ENCODE data around the gene IL17RD.

Gene IL17RD

DNA sequence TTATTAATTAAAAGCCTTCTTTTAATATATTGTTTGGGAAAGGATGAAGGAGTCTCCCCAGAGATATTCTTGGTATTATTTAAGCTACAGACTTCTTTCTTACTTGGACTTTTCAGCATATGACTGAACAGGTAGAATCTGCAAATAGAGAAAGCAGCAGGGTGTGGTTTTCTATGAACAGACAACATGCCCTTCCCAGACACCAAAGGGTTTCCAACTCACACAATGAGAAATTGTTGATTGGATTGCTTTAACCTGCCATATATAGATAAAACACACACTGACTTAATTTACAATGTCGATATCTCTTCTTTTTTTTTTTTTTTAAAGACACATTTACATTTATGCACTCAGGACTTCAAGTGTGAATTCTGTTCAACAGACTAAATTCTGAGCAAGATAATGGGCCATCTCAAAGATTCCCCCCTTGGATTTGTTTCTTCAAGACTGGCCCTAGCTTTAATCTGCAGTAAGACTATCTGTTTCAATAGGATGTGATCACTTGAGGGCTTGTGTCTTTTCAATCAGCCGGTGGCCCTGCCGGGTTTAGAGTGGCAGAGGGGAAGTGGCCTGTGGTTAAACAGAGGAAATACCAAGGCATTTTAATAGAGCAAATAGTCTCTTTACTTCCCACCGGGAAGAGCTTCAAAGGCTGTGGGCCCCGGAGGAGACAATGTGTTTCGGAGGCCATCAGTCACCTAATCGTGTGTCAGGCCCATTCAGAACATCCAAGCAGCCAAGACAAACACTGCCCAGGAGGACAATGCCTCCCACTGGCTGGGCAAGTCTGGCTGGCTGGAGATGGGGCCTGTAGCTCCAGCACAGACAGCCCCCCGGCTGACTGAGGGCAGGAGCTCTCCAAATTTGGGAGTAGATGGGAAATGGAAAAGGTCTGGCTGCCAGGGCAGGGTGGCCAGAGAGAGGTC lies 6.1 kb downstream of the IL17RD start:
- no peak for DNase-seq

GRCh38 chr3:57158325-57158724 lies 6.8 kb downstream of the IL17RD start:
- no peak for DNase-seq

DNA sequence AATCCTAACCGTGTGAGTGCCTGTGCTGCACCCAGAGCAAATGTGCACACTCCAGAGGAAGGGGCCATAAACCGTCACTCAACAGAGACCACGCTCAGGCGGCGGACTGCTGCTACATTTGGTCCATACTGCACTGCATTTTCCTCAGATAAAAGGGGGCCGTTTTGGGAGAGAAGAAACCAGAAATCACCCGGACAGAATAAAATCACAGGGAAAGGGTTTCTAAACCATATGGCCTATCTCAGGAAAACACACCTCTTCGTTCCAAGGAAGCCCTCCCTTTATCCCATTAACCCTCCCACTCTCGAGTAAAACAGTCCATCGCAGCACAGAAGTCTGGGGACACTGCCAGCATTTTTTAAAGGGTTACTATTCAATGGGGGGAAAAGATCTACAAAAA lies 7.6 kb downstream of the IL17RD start:
- DNase-seq, result no peak

GRCh38 chr3:57155310-57155643 lies 9.9 kb downstream of the IL17RD start:
- DNase-seq, result no peak

DNA sequence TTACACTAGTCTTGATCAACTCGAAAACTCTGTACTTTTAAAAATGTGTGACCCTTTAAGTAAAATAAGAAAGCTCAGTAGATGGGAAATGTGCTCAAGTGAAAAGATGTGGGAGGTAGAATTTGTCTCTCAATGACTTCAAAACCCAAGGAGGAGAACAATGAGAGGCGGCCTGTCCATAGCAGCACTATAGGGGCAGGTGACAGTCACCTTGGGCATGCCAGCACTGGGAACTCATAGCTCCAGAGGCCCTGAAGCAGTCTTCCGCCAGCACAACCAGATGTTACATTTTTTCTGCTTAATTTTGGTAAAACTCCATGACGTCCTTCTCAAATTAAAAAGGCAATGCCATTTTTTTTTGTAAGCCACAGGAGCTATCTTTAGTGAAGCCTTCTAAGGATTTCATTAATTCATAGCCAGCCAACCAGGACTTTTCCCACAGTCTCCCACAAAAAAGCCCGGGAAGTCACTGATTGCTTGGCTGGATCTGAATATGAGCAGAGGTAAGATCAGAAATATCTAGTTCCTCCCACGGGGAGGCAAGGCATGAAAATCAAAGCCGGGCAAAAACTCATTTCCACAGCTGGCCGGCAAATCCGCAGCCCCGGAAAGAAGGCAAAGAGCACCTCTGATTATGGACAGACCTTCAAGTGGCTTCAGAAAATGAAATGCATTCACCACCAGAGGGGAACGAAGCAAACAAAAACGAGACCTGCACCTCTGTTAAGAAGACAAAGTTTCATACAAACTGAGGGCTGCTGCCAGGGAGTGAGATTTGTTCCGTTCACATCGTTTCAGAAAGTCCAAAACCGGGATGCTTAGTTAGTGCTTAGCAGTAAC lies 10.5 kb downstream of the IL17RD start:
- no peak for DNase-seq

DNA sequence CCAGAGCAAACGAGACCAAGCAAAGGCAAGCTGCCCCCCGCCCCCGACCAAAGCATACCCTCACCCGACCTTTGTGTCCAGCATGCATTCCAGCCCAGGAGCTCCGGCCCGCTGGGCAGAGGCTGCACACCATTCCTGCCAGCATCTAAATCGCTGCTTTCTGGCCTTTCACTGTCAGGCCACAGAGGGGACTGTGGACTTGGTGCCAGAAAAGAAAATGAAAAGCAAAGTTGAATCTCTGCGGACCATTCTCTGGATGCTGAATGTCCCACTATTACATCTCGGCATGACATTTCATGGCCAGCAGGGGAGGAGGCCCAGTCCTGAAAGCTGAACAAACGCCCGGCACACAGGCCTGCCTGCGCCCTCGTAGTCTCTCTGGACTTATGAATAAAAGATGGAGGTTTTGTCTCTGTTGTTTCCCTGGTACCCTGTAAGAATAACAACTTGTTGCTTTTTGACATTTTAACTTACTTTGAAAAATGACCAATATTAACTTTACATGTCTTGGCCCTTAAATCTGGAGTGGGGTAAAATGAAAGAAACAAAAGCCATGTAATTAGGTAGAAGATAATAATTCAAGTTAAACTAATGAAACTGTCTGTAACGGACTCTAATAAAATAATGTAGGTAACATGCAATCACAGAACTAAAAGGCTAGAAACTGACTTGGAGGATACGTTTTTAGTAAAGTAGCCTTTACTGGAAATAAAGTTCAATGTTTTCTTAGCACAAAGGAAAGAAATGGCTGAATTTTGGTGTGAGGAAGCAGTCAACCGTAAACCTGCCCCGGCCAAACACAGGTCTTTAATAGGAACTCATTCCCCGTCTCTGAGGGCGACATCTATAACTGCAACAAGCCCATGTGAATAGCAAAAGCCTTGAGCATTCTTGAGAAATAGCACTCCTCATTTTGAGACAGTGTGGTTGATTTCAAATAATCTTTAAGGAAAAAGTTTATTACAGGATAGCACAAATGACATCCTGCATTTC lies 12.7 kb downstream of the IL17RD start:
- no peak for DNase-seq

- DNase-seq, result no peak
Observed at GRCh38 chr3:57151749-57152148, 13.4 kb downstream of the IL17RD start.

- no peak for DNase-seq
Observed at GRCh38 chr3:57151021-57151449, 14.1 kb downstream of the IL17RD start.

DNA sequence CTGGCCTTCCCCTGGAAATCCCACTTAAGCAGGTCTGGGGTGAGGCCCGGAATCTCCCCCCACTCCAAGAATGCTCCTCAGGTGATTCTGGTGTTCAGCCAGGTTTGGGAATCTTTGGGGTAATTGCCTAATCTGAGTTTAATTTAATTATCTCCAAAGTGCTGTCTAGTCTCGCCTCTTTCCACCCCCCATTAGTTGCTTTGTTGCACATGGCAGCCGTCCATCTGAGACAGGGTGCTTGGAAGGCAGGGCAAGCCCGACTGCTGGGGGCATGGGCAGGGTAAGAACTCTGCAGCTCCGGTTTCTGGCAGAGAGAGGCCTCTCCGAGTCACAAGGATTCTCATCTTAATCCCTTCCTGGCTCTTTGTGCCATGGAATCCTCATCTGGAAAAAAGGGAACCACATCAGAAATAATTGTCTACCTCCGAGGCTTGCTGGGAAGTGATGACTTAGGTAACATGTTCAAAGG lies 15.0 kb downstream of the IL17RD start:
- DNase-seq, result no peak

DNA sequence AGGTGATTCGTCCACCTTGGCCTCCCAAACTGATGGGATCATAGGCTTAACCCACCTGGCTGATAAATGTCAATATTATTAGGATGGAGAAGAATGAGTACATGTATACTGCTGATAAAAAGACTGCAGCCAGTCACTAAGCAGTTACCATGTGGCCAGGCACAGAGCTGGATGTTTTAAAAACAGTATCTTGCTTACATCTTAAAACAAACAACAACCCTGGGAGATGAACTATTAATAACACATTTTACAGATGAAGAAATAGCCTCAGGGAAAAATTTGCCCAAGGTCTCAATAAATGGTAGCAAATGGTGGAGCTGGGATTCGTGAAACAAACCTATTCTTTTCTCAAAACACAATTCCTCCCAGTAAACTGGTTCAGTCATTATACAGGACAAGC lies 18.1 kb downstream of the IL17RD start:
- no peak for DNase-seq

GRCh38 chr3:57145852-57146251 lies 19.3 kb downstream of the IL17RD start:
- no peak for DNase-seq

GRCh38 chr3:57144952-57145351 lies 20.2 kb downstream of the IL17RD start:
- no peak for DNase-seq

DNA sequence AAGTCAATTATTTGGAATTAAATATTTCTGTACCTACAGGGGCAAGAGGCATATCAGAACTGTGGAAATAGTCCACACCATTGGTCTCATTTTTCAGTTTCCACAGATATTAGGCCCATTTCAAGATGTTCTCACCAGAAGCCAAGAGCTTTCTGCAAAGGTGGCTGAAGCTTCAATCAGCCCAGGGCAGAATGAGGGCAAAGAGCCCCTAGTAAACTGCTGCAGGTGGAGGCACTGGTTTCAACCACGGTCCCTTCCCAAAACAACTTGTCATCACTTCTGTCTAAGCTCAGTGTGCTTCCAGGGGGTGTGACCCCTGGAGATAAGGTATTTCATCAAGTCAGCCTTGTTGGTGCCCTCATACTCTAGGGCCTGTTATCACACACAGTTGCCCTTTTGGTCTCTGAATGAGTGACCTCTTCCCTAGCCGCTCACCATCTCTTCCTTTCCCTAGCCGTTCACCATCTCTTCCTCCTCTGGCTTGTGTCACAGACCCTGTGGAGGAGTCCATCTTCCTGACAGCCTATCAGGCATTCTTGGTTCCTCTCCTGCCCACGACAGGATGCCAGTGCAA lies 21.2 kb downstream of the IL17RD start:
- DNase-seq, result no peak

DNA sequence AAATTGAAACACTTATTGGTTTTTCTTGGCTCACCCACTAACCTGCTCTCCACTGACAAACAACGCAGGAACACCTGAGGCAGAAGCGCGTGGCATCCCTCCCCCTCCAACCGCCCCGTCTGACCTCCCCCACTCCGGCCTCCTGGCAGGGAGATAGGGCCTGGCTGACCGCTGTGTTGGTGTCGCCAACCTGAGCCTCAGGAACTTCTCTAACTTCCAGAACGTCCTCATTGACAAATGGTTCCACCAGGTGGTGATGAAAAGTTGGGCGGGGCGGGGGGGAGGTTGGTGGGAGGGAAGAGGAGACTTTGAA lies 22.8 kb downstream of the IL17RD start:
- no peak for DNase-seq

DNA sequence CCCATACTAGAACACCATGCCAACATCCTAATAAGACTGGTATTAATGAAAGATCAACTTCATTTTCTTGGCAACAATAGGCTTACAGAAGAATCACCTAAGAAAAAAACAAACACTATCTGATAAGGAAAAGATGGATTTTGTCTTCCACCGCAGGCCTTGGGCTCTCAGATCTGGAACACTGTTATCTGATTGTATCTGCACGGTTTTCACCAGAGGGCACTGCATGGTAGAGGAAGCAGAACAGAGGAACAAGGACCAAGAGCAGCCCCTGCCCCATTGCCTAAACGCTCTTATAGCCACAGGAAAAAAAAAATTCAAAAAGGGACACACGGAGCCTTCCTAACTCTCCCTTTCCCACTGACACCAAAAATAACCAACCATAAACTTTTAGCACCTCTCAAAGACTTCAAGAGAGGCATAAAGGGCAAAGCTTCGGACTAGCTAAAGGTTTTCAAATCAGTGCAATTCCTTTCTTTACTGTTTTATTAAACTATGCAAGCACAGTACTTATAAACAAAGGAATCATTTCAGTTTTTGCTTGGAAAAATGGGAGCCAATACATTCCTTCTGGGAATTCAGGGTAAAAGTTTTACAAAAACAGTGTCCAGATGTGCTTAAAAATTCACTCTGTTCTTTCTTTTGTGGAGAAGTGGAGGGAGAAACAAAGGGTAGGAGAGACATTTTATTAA lies 23.3 kb downstream of the IL17RD start:
- DNase-seq, result no peak

- DNase-seq, result no peak
Observed at GRCh38 chr3:57140894-57141293, 24.3 kb downstream of the IL17RD start.

- no peak for DNase-seq
Observed at GRCh38 chr3:57135964-57136719, 29.0 kb downstream of the IL17RD start.

DNA sequence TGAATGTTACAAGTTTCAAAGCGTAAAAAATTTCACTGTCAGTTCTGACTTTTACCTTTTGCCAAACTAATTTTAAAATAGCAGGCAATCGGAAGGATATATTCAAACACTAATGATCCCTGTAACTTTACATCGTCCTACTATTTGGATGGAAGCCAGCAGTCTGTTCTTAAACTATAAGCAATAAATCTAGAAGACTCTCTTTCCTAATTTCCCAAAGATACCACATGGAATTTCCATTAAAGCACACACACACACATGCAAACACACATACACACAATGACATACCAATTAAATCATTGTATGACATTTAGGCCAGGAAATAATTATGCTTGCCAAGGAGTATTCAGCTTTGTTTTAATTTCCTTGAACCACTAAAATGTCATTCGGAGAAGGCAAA lies 32.0 kb downstream of the IL17RD start:
- DNase-seq, result no peak

DNA sequence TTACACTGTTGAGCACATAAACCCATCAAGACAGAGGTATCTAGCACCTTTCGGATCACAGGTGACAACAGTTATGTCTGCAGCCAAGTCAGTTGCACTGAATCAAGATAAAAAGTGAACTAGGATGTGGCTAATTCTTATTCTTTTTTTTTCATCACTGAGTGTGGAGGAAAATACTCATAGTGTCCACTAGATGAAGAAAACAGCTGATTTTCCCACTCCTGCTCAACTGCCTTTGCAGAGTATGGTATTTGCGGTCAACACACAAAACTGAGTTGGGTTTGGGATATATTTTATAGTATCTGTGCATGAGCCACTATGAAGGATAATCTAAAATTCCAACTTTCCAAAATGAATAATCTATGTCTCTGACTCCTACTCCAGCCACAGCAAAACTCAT lies 32.5 kb downstream of the IL17RD start:
- DNase-seq, result no peak

GRCh38 chr3:57131210-57131588 lies 34.0 kb downstream of the IL17RD start:
- no peak for DNase-seq

GRCh38 chr3:57130571-57131209 lies 34.5 kb downstream of the IL17RD start:
- DNase-seq, result peak; percentile 55
